Stimulated activated CD4-positive, alpha-beta T cell treated with anti-CD3 and anti-CD28 coated beads, Interleukin-4, amount 100 ng/mL, for 48 hours (primary cell): ENCODE data around the gene ZNF275.
"Not testable (repeated sequence)": the region's sequence is repeated elsewhere in the genome, so short reads cannot be mapped to it uniquely, and the experiment has no call there.

Source experiments
- DNase-seq, 2 donors: peaks; one replicate each; pipeline ENCODE4 v3.0.0-alpha.2; 2020; ENCODE audit warnings: low read depth in 2 of 2

ZNF275 gene

GRCh38 chrX:153319295-153320046 lies 14.5 kb upstream of the ZNF275 start:
- DNase-seq = no peak

- not testable (repeated sequence) for DNase-seq
Measured at GRCh38 chrX:153320047-153320443, 13.9 kb upstream of the ZNF275 start.

GRCh38 chrX:153320555-153321184 lies 13.3 kb upstream of the ZNF275 start:
- no peak for DNase-seq

- DNase-seq = no peak
Measured at GRCh38 chrX:153321381-153322124, 12.4 kb upstream of the ZNF275 start, which contains the start of gene PNMA6F. PNMA6F (minus strand) TSS chrX:153321767; CDS start chrX:153320674, 1,093 bp downstream.

GRCh38 chrX:153327561-153327960 lies 6.4 kb upstream of the ZNF275 start:
- DNase-seq = no peak

- no peak for DNase-seq
Measured at GRCh38 chrX:153333266-153333665, 687 bp upstream of the ZNF275 start.

DNA sequence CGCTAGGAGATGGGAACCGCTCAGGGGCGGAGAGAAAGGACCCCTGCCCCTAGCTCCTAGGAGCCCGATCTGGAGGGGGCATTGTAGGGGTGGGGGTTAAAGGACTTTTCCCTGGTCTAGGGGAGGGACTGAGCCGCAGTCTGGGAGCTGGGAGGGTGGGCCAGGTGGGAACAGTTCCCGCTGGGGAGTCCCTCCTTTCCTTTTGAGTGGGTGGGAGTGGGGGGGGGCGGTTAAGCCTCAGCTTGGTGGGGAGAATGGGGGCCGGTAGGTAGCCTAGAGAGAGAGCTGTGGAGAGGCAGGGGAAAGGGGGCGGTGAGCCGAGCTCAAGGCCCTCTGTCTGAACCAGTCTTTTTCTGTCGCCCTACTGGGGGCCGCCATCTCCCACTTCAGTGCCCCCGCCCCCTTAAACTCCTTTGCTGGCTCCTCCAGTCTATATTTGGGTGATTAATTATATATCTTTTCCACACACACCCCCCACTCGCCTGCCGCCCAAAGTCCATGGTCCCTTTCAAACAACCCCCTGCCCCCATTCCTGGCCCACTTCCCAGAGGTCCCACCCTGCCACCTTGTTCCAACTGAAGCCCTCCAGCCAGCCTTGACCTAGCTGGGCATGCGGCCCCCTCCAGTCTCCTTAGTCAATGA lies 822 bp downstream of the ZNF275 start:
- no peak for DNase-seq

DNA sequence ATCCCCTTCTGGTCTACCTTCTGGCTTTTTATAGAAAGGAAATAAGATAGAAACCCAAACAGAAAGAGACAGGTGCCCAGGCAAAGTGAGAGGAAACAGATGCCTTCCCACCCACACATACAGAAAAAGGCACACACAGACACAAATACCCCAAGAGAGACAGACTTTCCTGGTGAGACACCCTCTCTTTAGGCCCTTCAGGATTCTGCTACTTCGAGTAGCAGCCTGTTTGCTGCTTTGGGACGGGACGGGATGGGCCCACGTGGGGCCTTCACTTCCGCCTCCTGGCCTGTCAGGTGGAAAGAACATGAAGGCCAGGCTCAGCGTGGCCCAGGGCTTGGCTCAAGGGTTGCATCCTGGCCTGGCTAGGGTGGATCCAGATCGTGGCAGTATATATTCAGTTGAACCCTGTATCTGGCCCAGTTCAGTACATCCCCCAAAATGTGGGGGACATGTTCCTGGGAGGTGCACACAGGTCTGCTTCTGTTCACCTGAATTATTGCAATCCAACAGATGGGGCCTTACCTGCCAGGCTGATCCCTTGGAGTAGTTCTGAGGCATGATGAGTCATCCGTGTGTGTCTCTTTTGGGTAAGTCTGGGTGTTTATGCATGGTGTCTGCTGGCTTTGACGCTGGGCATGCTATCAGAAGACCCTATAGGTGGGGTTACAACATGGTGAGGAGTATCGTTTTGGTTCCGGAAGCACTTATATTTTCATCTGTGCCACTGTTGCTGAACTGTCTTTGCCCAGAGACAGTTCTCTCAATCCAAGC lies 2.4 kb downstream of the ZNF275 start:
- no peak for DNase-seq

- DNase-seq = no peak
Measured at GRCh38 chrX:153336988-153337387, 3.0 kb downstream of the ZNF275 start.

DNA sequence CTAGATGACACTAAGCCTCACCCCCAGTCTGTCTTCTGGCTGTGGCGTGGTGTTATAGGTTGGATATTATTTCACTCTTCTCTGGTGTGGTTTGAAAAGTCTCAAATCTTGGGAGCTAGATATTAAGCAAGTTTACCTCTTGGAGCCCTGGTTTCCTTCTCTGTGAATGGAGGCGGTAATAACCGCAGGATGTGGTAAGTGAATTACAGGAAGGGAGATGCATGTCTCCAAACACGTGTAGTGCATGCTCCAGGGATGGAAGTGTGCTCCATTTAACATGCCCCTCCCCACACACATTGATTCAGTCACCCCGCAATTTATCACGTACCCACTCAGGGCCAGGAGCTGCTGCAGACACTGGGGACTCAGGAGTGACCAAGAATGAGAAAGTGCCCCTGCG lies 4.9 kb downstream of the ZNF275 start:
- DNase-seq = no peak

DNA sequence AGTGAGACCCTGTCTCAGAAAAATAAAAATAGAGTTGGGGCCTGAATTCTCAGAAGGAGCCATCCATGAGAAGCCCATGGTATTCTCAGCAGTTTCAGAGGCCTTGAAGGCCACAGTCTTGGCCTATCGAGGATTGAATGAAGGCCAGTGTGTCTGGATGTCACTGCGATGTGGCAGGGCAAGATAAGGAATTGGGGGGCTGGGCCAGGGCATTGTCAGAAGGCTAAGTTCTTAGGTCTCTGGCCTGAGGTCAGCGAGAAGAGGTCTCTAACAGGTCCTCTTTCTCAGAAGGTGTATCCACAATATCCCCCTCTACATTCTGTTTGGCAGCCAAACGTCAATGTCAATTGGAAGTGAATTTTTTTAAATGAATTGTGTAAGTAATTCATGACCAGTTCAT lies 5.7 kb downstream of the ZNF275 start:
- no peak for DNase-seq

- no peak for DNase-seq
Measured at GRCh38 chrX:153340111-153340510, 6.2 kb downstream of the ZNF275 start.

- no peak for DNase-seq
Measured at GRCh38 chrX:153342762-153343558, 9.0 kb downstream of the ZNF275 start.

DNA sequence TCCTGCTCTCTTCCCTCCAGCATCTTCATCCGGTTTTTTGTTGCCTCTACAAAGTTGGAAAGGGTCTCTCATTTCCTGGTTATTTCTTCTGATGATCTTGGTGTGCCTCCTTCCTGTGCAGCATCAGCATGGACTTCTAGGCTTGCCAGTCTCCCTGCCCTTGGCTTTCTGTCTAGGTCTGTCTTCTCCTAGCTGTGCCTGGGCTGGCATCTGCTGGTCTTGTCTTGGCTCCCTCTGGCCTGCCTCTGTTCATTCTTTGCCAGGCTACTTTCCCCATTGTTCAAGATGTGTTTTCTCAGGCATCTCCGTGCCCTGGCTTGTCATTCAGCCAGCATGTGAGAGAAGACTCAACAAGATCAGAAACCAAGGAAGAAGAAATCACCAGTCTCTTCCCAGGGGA lies 9.7 kb downstream of the ZNF275 start:
- DNase-seq = no peak

- DNase-seq = no peak
Measured at GRCh38 chrX:153347530-153347929, 13.6 kb downstream of the ZNF275 start.

DNA sequence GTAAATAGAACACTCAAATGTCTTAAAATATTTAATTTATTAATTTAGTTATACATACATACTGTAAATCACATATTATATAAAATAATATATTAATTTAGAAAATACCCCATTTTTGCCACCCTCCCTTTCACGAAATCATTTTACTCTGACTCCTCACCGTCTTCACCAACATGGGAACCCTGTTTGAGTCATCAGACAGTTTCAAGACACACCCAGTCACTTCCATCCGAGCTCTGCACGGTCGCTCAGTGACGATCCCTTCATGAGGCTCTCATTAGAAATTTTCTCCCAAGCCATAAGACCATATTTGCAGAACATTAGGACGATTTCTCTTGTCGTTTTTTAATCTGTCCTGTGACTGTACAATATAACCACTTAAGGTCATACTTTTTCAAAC lies 14.5 kb downstream of the ZNF275 start:
- DNase-seq = no peak

DNA sequence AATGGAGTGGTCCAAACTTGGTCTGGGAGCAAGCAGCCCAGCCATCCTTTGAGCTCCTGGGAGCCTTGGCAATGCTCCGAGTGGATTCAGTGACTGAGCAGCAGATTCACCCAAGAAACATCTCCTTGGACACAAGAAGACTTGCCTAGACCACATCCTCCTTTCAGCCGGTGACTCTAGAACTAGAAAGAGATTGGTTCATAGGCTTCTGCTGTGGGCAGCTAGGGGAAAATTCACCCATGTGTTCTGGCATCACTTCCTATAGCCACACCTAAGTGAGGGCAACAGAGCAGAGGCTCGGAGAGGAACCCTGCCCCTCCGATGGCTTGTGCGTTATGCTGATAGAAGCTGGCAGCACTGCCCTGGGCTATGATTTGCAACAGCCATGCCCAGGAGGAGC lies 16.0 kb downstream of the ZNF275 start:
- no peak for DNase-seq

- no peak for DNase-seq
Measured at GRCh38 chrX:153351981-153352380, 18.0 kb downstream of the ZNF275 start.

DNA sequence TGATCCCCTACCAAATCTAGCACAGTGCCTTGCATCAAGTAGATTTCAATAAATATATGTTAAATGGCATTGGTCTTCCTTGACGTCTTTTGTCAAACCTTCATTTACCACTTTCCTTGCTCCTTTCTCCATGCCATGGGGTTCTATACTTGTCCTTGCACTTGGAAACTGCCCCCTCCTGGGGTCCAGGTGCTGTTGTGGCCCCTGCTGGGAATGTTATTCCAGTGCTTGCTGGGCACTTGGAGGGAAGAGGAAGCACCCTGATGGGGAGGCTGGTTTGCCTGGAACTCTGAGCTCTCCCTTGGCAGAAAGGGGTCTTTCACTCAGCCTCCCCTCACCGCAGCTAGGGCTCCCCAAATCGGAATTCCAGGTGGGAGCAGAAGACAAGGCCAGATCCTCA lies 18.9 kb downstream of the ZNF275 start:
- no peak for DNase-seq

DNA sequence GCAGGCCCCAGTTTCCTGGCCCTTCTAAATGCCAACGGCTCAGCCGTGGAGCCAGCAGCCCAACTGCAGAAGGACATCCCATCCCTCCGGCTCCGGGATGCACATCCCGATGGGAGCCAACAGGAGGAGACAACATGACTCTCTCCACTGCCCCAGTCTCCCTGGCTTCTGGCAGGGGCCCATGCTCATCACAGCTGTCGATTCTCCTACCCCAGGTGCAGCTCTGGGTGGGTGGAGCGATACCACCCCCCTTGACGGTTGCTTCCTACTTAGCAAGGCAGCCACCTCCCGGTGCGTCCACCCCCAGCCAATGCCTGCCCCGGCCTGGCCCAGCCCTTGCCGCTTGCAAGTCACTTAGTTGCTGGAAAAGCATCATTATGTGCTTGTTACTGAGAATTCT lies 19.5 kb downstream of the ZNF275 start:
- no peak for DNase-seq

DNA sequence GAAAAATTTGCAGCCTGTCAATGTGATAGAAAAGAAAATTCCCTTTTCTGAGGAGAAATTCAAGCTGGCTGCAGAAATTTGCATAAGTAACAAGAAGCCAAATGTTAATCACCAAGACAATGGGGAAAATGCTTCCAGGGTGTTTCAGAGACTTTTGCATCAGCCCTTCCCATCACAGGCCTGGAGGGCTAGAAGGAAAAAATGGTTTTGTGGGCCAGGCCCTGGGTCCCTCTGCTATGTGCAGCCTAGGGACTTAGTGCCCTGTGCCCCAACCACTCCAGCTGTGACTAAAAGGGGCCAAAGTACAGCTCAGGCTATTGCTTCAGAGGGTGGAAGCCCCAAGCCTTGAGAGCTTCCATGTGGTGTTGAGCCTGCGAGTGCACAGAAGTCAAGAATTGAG lies 23.9 kb downstream of the ZNF275 start:
- DNase-seq = no peak
